ENCODE data around the gene GPS2.
"Not testable (repeated sequence)": the region's sequence is repeated elsewhere in the genome, so short reads cannot be mapped to it uniquely, and the experiment has no call there.

Gene GPS2

DNA sequence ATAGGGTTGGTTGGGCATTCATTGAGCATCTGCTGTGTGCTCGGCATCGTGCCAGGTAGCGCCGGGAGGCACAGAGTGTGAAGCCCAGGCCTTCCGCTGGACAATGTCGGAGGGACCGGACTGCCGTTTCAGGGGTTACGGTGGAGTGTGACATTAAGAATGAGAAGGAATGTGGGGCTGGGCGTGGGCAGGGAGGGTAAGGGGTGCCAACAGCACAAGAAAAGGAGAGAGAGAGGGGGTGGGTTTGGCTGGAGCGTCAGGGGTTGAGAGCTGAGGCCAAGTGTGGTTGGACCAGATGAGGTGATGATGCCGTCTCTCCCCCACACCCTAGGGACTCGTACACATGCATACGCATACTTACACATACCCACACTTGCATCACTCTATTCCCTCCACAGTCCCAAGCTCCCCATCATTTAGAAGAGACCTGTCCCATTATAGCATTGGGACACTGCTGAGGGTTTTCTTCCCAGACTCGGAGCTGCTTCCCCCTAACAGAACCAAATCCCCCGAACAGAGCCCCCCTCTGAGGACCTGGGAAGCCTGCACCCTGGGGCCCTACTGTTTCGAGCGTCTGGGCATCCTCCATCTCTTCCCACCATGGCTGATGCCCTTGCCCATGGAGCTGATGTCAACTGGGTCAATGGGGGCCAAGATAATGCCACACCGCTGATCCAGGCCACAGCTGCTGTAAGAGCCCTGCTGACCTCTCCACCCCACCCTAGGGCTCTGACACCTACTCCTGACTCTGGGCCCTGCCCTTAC is 33.5 kb upstream of the GPS2 start:
- H3K4me3 ChIP-seq (ENCODE audit: control insufficient read depth, low read depth, low read length) = no peak overlapping the region
- TF ChIP-seq, protein P1, sequence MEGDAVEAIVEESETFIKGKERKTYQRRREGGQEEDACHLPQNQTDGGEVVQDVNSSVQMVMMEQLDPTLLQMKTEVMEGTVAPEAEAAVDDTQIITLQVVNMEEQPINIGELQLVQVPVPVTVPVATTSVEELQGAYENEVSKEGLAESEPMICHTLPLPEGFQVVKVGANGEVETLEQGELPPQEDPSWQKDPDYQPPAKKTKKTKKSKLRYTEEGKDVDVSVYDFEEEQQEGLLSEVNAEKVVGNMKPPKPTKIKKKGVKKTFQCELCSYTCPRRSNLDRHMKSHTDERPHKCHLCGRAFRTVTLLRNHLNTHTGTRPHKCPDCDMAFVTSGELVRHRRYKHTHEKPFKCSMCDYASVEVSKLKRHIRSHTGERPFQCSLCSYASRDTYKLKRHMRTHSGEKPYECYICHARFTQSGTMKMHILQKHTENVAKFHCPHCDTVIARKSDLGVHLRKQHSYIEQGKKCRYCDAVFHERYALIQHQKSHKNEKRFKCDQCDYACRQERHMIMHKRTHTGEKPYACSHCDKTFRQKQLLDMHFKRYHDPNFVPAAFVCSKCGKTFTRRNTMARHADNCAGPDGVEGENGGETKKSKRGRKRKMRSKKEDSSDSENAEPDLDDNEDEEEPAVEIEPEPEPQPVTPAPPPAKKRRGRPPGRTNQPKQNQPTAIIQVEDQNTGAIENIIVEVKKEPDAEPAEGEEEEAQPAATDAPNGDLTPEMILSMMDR (IDR thresholded peaks at IDR 0.05; ENCODE audit: control insufficient read depth, insufficient read depth, low read depth, low read length, missing control alignments) = no peak
- DNase-seq (ENCODE audit: low read depth) = no peak

DNA sequence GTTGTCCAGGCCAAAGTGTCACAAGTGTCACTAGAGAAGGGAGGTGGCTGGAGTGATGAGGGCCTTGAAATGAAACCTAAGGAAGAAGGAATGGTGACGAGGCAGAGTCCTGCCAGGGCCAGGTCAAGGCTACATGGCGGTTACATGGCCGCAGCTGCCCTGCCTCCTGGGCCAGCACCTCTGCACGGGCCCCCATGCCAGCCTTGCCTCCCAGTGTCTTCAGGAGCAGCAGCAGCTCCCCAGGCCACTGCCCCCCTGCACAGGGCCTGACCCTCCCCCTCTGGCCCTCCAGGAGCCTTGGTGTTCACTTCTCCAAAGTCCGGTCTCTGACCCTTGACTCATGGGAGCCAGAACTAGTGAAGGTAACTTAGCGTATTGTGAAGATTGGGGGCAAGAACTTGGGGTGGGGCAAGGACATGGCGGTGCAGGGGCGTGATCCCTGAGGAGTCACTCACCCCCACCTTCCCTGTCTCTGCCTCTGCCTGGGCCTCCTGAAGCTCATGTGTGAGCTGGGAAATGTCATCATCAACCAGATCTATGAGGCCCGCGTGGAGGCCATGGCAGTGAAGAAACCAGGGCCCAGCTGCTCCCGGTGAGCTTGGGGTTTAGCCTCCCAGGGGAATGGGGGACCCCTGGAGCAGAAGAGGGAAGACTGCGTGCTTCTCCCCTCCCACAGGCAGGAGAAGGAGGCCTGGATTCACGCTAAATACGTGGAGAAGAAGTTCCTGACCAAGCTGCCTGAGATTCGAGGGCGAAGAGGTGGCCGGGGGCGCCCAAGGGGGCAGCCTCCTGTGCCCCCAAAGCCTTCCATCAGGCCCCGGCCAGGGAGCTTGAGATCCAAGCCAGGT is 32.7 kb upstream of the GPS2 start:
- no peak for DNase-seq (ENCODE audit: low read depth)
- TF ChIP-seq, protein P1 (IDR thresholded peaks at IDR 0.05; ENCODE audit: control insufficient read depth, insufficient read depth, low read depth, low read length, missing control alignments) = no peak
- H3K4me3 ChIP-seq (ENCODE audit: control insufficient read depth, low read depth, low read length) = no peak overlapping the region

- no peak overlapping the region for H3K4me3 ChIP-seq (ENCODE audit: control insufficient read depth, low read depth, low read length)
- no peak for DNase-seq (ENCODE audit: low read depth)
- TF ChIP-seq, protein P1 (IDR thresholded peaks at IDR 0.05; ENCODE audit: control insufficient read depth, insufficient read depth, low read depth, low read length, missing control alignments) = no peak
Measured at GRCh38 chr17:7346761-7347614, 31.8 kb upstream of the GPS2 start.

DNA sequence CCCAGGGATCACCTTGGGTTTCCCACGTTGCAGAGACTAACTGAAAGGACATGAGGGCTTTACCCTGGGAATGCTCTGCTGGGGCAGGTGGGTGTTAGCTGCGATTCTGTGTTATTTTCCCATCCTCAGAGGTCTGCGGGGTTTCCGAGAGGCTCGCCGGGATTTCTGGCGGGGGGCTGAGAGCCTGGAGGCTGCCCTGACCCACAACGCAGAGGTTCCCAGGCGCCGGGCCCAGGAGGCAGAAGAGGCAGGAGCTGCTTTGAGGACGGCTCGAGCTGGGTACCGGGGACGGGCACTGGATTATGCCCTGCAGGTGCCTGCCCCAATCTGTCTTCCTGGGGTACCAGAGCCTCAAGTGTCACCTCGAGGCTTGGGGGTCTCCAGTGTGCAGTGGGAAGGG is 28.1 kb upstream of the GPS2 start:
- H3K4me3 ChIP-seq (ENCODE audit: control insufficient read depth, low read depth, low read length) = no peak overlapping the region
- no peak for DNase-seq (ENCODE audit: low read depth)
- TF ChIP-seq, protein P1 (IDR thresholded peaks at IDR 0.05; ENCODE audit: control insufficient read depth, insufficient read depth, low read depth, low read length, missing control alignments) = no peak

GRCh38 chr17:7341842-7342241 is 26.7 kb upstream of the GPS2 start:
- TF ChIP-seq, protein P1 (IDR thresholded peaks at IDR 0.05; ENCODE audit: control insufficient read depth, insufficient read depth, low read depth, low read length, missing control alignments) = no peak
- DNase-seq (ENCODE audit: low read depth) = no peak
- no peak overlapping the region for H3K4me3 ChIP-seq (ENCODE audit: control insufficient read depth, low read depth, low read length)

- H3K4me3 ChIP-seq (ENCODE audit: control insufficient read depth, low read depth, low read length) = no peak overlapping the region
- TF ChIP-seq, protein P1 (IDR thresholded peaks at IDR 0.05; ENCODE audit: control insufficient read depth, insufficient read depth, low read depth, low read length, missing control alignments) = no peak
- no peak for DNase-seq (ENCODE audit: low read depth)
Measured at GRCh38 chr17:7340179-7340578, 25.0 kb upstream of the GPS2 start.

GRCh38 chr17:7337600-7337999 is 22.4 kb upstream of the GPS2 start:
- DNase-seq (ENCODE audit: low read depth); H3K4me3 ChIP-seq (ENCODE audit: control insufficient read depth, low read depth, low read length): not testable (repeated sequence)
